Measurements from ENCODE around the gene SAP25.
A peak's percentile ranks its signal among the peaks of the same experiment; 100 is the strongest.
"Not testable (repeated sequence)": the region's sequence is repeated elsewhere in the genome, so short reads cannot be mapped to it uniquely, and the experiment has no call there.

SAP25 gene

DNA sequence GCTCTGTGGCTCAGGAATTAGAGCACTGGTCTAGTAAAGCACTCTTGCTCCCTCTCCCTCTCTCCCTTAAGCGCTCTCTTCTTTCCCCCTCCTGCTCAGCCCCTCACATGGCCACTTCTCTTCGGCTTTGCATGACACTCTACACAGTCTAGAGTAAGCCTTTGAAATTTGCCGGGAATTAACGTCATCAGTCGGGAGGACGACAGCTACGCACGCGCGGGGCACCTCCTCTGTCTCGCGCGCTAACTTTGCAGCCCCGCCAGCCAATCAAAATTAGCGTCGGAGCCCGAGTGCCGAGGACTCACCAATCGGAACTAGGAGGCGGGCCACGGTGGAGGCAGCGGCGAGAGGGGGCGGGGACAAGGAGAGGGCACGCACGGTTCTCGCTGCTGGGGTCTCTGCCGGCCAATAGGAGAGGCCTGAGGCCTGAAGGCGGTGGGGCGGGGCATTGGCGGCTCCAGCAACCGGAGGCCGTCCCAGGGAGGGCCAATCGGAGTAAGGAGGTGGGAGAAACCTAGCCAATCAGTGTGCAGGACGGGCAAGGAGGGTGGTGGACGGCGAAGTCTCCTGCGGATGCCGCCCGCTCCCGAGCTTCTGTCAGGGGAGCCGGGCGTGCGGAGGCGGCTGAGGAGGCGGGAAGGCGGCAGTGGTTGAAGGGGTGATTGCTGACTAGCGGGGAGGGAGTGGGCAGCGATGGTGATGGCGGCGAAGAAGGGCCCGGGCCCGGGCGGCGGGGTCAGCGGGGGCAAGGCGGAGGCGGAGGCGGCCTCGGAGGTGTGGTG is 34.9 kb downstream of the SAP25 start, which contains the start of gene AGFG2:
TSS of gene AGFG2 (plus strand) at position 550 of the 782 bp plus-strand sequence. CDS start at position 694, 144 bp downstream.
- no peaks in the 10 kb centered on the region for H3K9me2 ChIP-seq (replicated peaks; ENCODE audit: insufficient read depth, low read length)
- peaks cover 4% of the 10 kb centered on the region; the same call in 1 of the 2 replicates for H3K4me1 ChIP-seq (ENCODE audit: low read length)
- peak within 1 kb of the TSS; percentile 97 for H3K4me2 ChIP-seq (ENCODE audit: low read depth, low read length)
- no peaks in the 10 kb centered on the region for H3K9me3 ChIP-seq (replicated peaks; ENCODE audit: insufficient read depth, low read length)
- H2AFZ ChIP-seq (ENCODE audit: low read length): peak within 1 kb of the TSS; percentile 95
- H3K9ac ChIP-seq (ENCODE audit: low read length): peak within 1 kb of the TSS; percentile 55
- peak within 1 kb of the TSS; percentile 80 for H3K4me3 ChIP-seq (ENCODE audit: low read length)
- TF ChIP-seq, protein P1, sequence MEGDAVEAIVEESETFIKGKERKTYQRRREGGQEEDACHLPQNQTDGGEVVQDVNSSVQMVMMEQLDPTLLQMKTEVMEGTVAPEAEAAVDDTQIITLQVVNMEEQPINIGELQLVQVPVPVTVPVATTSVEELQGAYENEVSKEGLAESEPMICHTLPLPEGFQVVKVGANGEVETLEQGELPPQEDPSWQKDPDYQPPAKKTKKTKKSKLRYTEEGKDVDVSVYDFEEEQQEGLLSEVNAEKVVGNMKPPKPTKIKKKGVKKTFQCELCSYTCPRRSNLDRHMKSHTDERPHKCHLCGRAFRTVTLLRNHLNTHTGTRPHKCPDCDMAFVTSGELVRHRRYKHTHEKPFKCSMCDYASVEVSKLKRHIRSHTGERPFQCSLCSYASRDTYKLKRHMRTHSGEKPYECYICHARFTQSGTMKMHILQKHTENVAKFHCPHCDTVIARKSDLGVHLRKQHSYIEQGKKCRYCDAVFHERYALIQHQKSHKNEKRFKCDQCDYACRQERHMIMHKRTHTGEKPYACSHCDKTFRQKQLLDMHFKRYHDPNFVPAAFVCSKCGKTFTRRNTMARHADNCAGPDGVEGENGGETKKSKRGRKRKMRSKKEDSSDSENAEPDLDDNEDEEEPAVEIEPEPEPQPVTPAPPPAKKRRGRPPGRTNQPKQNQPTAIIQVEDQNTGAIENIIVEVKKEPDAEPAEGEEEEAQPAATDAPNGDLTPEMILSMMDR (IDR thresholded peaks at IDR 0.05; ENCODE audit: low read length): no peak
- DNase-seq: peak; percentile 100
- H4K20me1 ChIP-seq (ENCODE audit: insufficient read depth, low read length): no peaks in the 10 kb centered on the region
- H3K27me3 ChIP-seq (replicated peaks; ENCODE audit: insufficient read depth, low read length): no peaks in the 10 kb centered on the region
- H3F3A ChIP-seq (ENCODE audit: insufficient read depth, low read length): peaks cover 5% of the 10 kb centered on the region
- H3K36me3 ChIP-seq (replicated peaks; ENCODE audit: insufficient read depth, low read length): no peaks in the 10 kb centered on the region
- 0 out of 2 replicates have a peak, but pooled peaks cover 5% of the 10 kb centered on the region for H3K79me2 ChIP-seq (ENCODE audit: low read length)
- peak within 1 kb of the TSS; percentile 46; the same call in 1 of the 2 replicates for H3K27ac ChIP-seq (ENCODE audit: low read length)

DNA sequence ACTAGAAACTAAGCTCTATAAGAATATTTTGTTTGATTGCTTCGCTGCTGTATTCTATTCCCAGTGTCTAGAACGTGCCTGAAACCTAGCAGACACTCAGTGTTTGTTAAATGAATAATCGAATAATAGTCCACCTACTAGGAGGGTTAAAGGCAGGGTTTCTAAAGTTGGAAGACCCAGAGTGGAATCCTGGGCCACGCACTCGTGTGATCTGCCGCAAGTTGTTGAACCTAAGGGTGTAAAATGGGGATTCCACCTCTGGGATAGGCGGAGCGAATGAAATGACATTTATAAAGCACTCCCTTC is 35.4 kb downstream of the SAP25 start:
- Histone ChIP-seq H3K27me3 (replicated peaks; ENCODE audit: insufficient read depth, low read length) (no peaks in the 10 kb centered on the region), H3K79me2 (ENCODE audit: low read length) (0 out of 2 replicates have a peak, but pooled peaks cover 5% of the 10 kb centered on the region), H3K9me3 (replicated peaks; ENCODE audit: insufficient read depth, low read length) (no peaks in the 10 kb centered on the region), H3K4me1 (ENCODE audit: low read length) (peaks cover 4% of the 10 kb centered on the region; the same call in 1 of the 2 replicates), H2AFZ (ENCODE audit: low read length) (peak overlapping the region; percentile 95), H3K27ac (ENCODE audit: low read length) (peak overlapping the region; percentile 46; the same call in 1 of the 2 replicates), H3K9ac (ENCODE audit: low read length) (peak overlapping the region; percentile 40), H3K4me3 (ENCODE audit: low read length) (peak overlapping the region; percentile 80), H3K9me2 (replicated peaks; ENCODE audit: insufficient read depth, low read length) (no peaks in the 10 kb centered on the region), H3F3A (ENCODE audit: insufficient read depth, low read length) (peaks cover 5% of the 10 kb centered on the region), H3K4me2 (ENCODE audit: low read depth, low read length) (peak overlapping the region; percentile 97), H4K20me1 (ENCODE audit: insufficient read depth, low read length) (no peaks in the 10 kb centered on the region), H3K36me3 (replicated peaks; ENCODE audit: insufficient read depth, low read length) (no peaks in the 10 kb centered on the region)
- TF ChIP-seq, protein P1 (IDR thresholded peaks at IDR 0.05; ENCODE audit: low read length): no peak
- TF ChIP-seq EZH2phosphoT487 (IDR thresholded peaks at IDR 0.05; ENCODE audit: low read length): no peak
- TF ChIP-seq EZH2 (optimal IDR thresholded peaks at IDR 0.05; ENCODE audit: low read depth, low read length): no peak
- no peak for DNase-seq

DNA sequence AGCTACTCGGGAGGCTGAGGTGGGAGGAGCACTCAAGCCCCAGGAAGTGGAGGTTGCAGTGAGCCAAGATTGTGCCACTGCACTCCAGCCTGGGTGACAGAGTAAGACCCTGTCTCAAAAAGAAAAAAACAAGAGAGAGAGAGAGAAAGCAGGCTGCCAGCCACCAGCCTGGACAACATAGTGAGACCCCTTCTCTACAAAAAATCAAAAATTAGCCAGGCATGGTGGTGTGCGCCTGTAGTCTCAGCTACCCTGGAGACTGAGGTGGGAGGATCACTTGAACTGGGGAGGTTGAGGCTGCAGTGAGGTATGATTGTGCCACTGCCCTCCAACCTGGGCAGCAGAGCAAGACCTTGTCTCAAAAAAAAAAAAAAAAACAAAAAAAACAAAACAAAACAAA is 37.0 kb downstream of the SAP25 start:
- H3K4me2 ChIP-seq (ENCODE audit: low read depth, low read length); H2AFZ ChIP-seq (ENCODE audit: low read length); H3K36me3 ChIP-seq (replicated peaks; ENCODE audit: insufficient read depth, low read length); DNase-seq; H3K79me2 ChIP-seq (ENCODE audit: low read length); H3K9ac ChIP-seq (ENCODE audit: low read length); H3K4me1 ChIP-seq (ENCODE audit: low read length); H3K27ac ChIP-seq (ENCODE audit: low read length); H4K20me1 ChIP-seq (ENCODE audit: insufficient read depth, low read length); H3K9me3 ChIP-seq (replicated peaks; ENCODE audit: insufficient read depth, low read length); H3F3A ChIP-seq (ENCODE audit: insufficient read depth, low read length); H3K9me2 ChIP-seq (replicated peaks; ENCODE audit: insufficient read depth, low read length); H3K4me3 ChIP-seq (ENCODE audit: low read length); H3K27me3 ChIP-seq (replicated peaks; ENCODE audit: insufficient read depth, low read length): not testable (repeated sequence)

DNA sequence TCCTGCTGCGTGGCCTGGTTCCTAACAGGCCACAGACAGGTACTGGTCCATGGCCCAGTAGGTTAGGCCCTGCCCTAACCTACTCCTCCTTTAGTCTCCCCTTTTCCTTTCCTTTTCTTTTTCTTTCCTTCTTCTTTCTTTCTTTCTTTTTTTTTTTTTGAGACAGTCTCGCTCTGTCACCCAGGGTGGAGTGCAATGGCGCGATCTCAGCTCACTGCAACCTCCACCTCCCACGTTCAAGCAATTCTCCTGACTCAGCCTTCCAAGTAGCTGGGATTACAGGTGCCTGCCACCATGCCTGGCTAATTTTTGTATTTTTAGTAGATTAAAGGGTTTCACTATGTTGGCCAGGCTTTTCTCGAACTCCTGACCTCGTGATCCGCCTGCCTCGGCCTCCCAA is 37.7 kb downstream of the SAP25 start:
- not testable (repeated sequence) for H3K9me3 ChIP-seq (replicated peaks; ENCODE audit: insufficient read depth, low read length); H3K27me3 ChIP-seq (replicated peaks; ENCODE audit: insufficient read depth, low read length); H3K4me3 ChIP-seq (ENCODE audit: low read length); DNase-seq; H3K4me1 ChIP-seq (ENCODE audit: low read length); H3K27ac ChIP-seq (ENCODE audit: low read length); H3F3A ChIP-seq (ENCODE audit: insufficient read depth, low read length); H3K9me2 ChIP-seq (replicated peaks; ENCODE audit: insufficient read depth, low read length); H3K9ac ChIP-seq (ENCODE audit: low read length); H3K36me3 ChIP-seq (replicated peaks; ENCODE audit: insufficient read depth, low read length); H3K79me2 ChIP-seq (ENCODE audit: low read length); H4K20me1 ChIP-seq (ENCODE audit: insufficient read depth, low read length); H3K4me2 ChIP-seq (ENCODE audit: low read depth, low read length); H2AFZ ChIP-seq (ENCODE audit: low read length)

All from MM.1S (cell line).